Measurements from ENCODE around the gene DMRT1.
A peak's percentile ranks its signal among the peaks of the same experiment; 100 is the strongest.

The DMRT1 gene

GRCh38 chr9:892123-892522 lies 50.6 kb downstream of the DMRT1 start (continued):
- TF ChIP-seq, protein P1, sequence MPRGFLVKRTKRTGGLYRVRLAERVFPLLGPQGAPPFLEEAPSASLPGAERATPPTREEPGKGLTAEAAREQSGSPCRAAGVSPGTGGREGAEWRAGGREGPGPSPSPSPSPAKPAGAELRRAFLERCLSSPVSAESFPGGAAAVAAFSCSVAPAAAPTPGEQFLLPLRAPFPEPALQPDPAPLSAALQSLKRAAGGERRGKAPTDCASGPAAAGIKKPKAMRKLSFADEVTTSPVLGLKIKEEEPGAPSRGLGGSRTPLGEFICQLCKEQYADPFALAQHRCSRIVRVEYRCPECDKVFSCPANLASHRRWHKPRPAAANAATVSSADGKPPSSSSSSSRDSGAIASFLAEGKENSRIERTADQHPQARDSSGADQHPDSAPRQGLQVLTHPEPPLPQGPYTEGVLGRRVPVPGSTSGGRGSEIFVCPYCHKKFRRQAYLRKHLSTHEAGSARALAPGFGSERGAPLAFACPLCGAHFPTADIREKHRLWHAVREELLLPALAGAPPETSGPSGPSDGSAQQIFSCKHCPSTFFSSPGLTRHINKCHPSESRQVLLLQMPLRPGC (tag by site-specific recombination; IDR thresholded peaks at IDR 0.05), result no peak
- TF ChIP-seq RBAK (tag by site-specific recombination; IDR thresholded peaks at IDR 0.05) (no peak), ZNF184 (tag by site-specific recombination; IDR thresholded peaks at IDR 0.05) (no peak), ZNF664 (tag by site-specific recombination; IDR thresholded peaks at IDR 0.05) (no peak)

GRCh38 chr9:893115-893514 lies 51.6 kb downstream of the DMRT1 start:
- Histone ChIP-seq H3K4me1 (ENCODE audit: control insufficient read depth, insufficient read depth, low read length) (no peaks in the 10 kb centered on the region), H3K36me3 (ENCODE audit: control insufficient read depth in 2 of 2, insufficient read depth in 1 of 2, low read length in 2 of 2) (no peaks in the 10 kb centered on the region), H3K27ac (ENCODE audit: extremely low read depth, low read depth, low read length) (no peak overlapping the region), H3K4me3 (ENCODE audit: low read depth, low read length) (no peak overlapping the region), H3K9me3 (ENCODE audit: control insufficient read depth, insufficient read depth, low read depth, low read length) (no peaks in the 10 kb centered on the region; the same call in 1 of the 2 replicates)
- TF ChIP-seq KLF8 (tag by site-specific recombination; IDR thresholded peaks at IDR 0.05) (no peak), TRIM28 (IDR thresholded peaks at IDR 0.05; ENCODE audit: borderline replicate concordance, low read length) (no peak), ZNF600 (tag by site-specific recombination; IDR thresholded peaks at IDR 0.05) (no peak), SETDB1 (IDR thresholded peaks at IDR 0.05; ENCODE audit: insufficient read length, low read length) (no peak), ZNF274 (IDR thresholded peaks at IDR 0.05; ENCODE audit: low read length) (no peak), ZNF274 (tag by site-specific recombination; IDR thresholded peaks at IDR 0.05; ENCODE audit: borderline replicate concordance) (no peak), HOXC10 (CRISPR knock-in tag; IDR thresholded peaks at IDR 0.05) (no peak), ZBTB49 (tag by site-specific recombination; IDR thresholded peaks at IDR 0.05; ENCODE audit: low read depth) (no peak), ZNF132 (tag by site-specific recombination; IDR thresholded peaks at IDR 0.05; ENCODE audit: borderline replicate concordance) (no peak), SP3 (tag by site-specific recombination; IDR thresholded peaks at IDR 0.05) (no peak), ZNF221 (tag by site-specific recombination; IDR thresholded peaks at IDR 0.05; ENCODE audit: borderline replicate concordance) (no peak), ZNF670 (tag by site-specific recombination; IDR thresholded peaks at IDR 0.05; ENCODE audit: low read depth) (no peak), RBAK (tag by site-specific recombination; IDR thresholded peaks at IDR 0.05) (no peak), ZFHX2 (tag by site-specific recombination; conservative IDR thresholded peaks at IDR 0.05) (no peak), ZNF555 (tag by site-specific recombination; conservative IDR thresholded peaks at IDR 0.05) (no peak), ZNF548 (tag by site-specific recombination; IDR thresholded peaks at IDR 0.05) (no peak), ZNF175 (tag by site-specific recombination; IDR thresholded peaks at IDR 0.05) (no peak)
- POLR2A ChIA-PET, result interaction anchor here (0.9 kb wide), 1 partner anchor 83 kb away, joined by 5 read pairs; the partner anchor contains the start of gene DMRT3
- CTCF ChIA-PET, result interaction anchor here (0.6 to 3.5 kb wide), 42 partner anchors 8 to 505 kb away, joined by 3 to 25 read pairs (median 4); no protein-coding TSS in a partner anchor

DNA sequence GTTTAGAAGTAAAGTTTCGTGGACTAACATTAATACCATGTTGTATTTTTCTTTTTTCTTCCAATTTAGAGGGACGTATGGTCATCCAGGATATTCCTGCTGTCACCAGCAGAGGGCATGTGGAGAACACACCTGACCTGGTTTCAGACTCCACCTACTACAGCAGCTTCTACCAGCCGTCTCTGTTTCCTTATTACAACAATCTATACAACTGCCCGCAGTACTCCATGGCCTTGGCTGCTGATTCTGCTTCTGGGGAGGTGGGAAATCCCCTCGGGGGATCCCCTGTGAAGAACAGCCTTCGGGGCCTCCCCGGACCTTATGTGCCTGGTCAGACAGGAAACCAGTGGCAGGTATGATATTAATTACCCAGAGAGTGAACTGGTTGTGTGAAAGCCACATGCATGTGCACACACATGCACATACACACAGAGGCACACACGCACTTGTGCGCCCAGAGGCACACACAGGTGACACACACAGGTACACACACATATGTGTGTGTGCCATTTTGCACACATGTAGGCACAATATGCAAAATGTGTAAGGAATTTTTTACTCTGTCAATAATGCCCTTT lies 52.4 kb downstream of the DMRT1 start:
- Histone ChIP-seq H3K36me3 (ENCODE audit: control insufficient read depth in 2 of 2, insufficient read depth in 1 of 2, low read length in 2 of 2) (no peaks in the 10 kb centered on the region), H3K27ac (ENCODE audit: extremely low read depth, low read depth, low read length) (no peak overlapping the region), H3K4me1 (ENCODE audit: control insufficient read depth, insufficient read depth, low read length) (peaks cover 5% of the 10 kb centered on the region; the same call in 1 of the 2 replicates), H3K9me3 (ENCODE audit: control insufficient read depth, insufficient read depth, low read depth, low read length) (no peaks in the 10 kb centered on the region; the same call in 1 of the 2 replicates), H3K4me3 (ENCODE audit: low read depth, low read length) (no peak overlapping the region)
- POLR2A ChIA-PET, result interaction anchor here (0.9 kb wide), 1 partner anchor 83 kb away, joined by 5 read pairs; the partner anchor contains the start of gene DMRT3
- TF ChIP-seq SETDB1 (IDR thresholded peaks at IDR 0.05; ENCODE audit: insufficient read length, low read length) (peak; percentile 88), ZNF114 (tag by site-specific recombination; IDR thresholded peaks at IDR 0.05) (no peak), ZNF654 (tag by site-specific recombination; IDR thresholded peaks at IDR 0.05; ENCODE audit: low read depth) (peak; percentile 64)
- TF ChIP-seq, protein P2, sequence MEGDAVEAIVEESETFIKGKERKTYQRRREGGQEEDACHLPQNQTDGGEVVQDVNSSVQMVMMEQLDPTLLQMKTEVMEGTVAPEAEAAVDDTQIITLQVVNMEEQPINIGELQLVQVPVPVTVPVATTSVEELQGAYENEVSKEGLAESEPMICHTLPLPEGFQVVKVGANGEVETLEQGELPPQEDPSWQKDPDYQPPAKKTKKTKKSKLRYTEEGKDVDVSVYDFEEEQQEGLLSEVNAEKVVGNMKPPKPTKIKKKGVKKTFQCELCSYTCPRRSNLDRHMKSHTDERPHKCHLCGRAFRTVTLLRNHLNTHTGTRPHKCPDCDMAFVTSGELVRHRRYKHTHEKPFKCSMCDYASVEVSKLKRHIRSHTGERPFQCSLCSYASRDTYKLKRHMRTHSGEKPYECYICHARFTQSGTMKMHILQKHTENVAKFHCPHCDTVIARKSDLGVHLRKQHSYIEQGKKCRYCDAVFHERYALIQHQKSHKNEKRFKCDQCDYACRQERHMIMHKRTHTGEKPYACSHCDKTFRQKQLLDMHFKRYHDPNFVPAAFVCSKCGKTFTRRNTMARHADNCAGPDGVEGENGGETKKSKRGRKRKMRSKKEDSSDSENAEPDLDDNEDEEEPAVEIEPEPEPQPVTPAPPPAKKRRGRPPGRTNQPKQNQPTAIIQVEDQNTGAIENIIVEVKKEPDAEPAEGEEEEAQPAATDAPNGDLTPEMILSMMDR (tag by site-specific recombination; IDR thresholded peaks at IDR 0.05), result peak; percentile 38; the same call in 1 of the 2 replicates
- CTCF ChIA-PET, result interaction anchor here (0.6 to 3.5 kb wide), 46 partner anchors 9 to 512 kb away, joined by 3 to 25 read pairs (median 4); no protein-coding TSS in a partner anchor

All from HEK293 (cell line).